Lung (tissue), 12 donors: ENCODE data around the gene KLRD1. TPM values are rescaled to one million over a fixed set of nuclear protein-coding genes. Genes with fewer than 3 reads are reported as not detected.
"Not testable (repeated sequence)": the region's sequence is repeated elsewhere in the genome, so short reads cannot be mapped to it uniquely, and the experiment has no call there.

Source experiments
- ATAC-seq: fragments of 200-7000 bp; cut with Tn5 transposase; one replicate; pipeline ENCODE4 v1.9.1; 2020; ENCODE audit warnings: moderate number of reproducible peaks; ENCODE audit not compliant: insufficient read depth, low FRiP score
- DNase-seq, 3 donors: peaks; one replicate each; pipeline ENCODE4 v3.0.0-alpha.2; 2013 to 2017
- H3K27ac ChIP-seq, 2 donors: one replicate each; pipeline ENCODE4 v1.5.1; 2013; ENCODE audit warnings: mild to moderate bottlenecking in 2 of 2, moderate library complexity in 2 of 2, control low read depth in 1 of 2, inconsistent platforms in 1 of 2, low read depth in 1 of 2, low read length in 1 of 2
- H3K27me3 ChIP-seq, 3 donors: one replicate each; pipeline ENCODE4 v1.5.1; 2013; ENCODE audit warnings: low read length in 2 of 3; ENCODE audit not compliant: control insufficient read depth in 3 of 3, insufficient read depth in 3 of 3
- H3K36me3 ChIP-seq, 4 donors: one replicate each; pipeline ENCODE4 v1.5.1; 2013; ENCODE audit warnings: low read length in 4 of 4, mild to moderate bottlenecking in 1 of 4, moderate library complexity in 1 of 4; ENCODE audit not compliant: control insufficient read depth in 4 of 4, insufficient read depth in 4 of 4
- H3K4me1 ChIP-seq, 5 donors: one replicate each; pipeline ENCODE4 v1.5.1; 2013; ENCODE audit warnings: low read length in 5 of 5, mild to moderate bottlenecking in 2 of 5, moderate library complexity in 1 of 5; ENCODE audit not compliant: control insufficient read depth in 5 of 5, insufficient read depth in 5 of 5
- H3K4me3 ChIP-seq: one replicate; pipeline ENCODE4 v1.5.1; 2013; ENCODE audit warnings: mild to moderate bottlenecking, control low read depth, moderate library complexity
- H3K9ac ChIP-seq, 2 donors: one replicate each; pipeline ENCODE4 v1.5.1; 2013; ENCODE audit warnings: low read length in 2 of 2, control low read depth in 1 of 2; ENCODE audit not compliant: insufficient read depth in 1 of 2
- H3K9me3 ChIP-seq, 4 donors: one replicate each; pipeline ENCODE4 v1.5.1; 2013; ENCODE audit warnings: low read length in 3 of 4, mild to moderate bottlenecking in 1 of 4, moderate library complexity in 1 of 4; ENCODE audit not compliant: control insufficient read depth in 4 of 4, insufficient read depth in 3 of 4
- WGBS, 2 donors: extraction: QIAGEN DNeasy Blood & Tissue Kit; methylation state at CpG; one replicate each; pipeline ENCODE4 v1.1.7; 2013; 5-methylcytosine and 5-hydroxymethylcytosine counted together
- polyA plus RNA-seq, 2 donors: library from polyadenylated mRNA; stranded (reverse); fragments of 200-250 nt; gene quantifications; one replicate each; pipeline ENCODE4 v1.2.1, GENCODE V29; 2013
- total RNA-seq, 2 donors: library from RNA; depleted of rRNA in 1 of 2; stranded (reverse); fragments of >200 nt in 1 of 2; gene quantifications; one replicate each; pipeline ENCODE4 v1.2.1, GENCODE V29; 2014 to 2021
- TF ChIP-seq, protein P1 (sequence below): IDR thresholded peaks from 2 replicates; pipeline ENCODE4 v1.5.1; 2012; ENCODE audit warnings: mild to moderate bottlenecking; ENCODE audit errors: control extremely low read depth, extremely low read depth
- donor health status: control.
- donor health status: control.
- donor health status: Bipolar disorder and iron deficiency.
- donor health status: healthy.
- donor health status: DM: yes; HTN: yes; CAD: no.

KLRD1 gene
- total and polyA plus RNA-seq, 4 donors = 1.1 to 5.2 (median 3.7) TPM

DNA sequence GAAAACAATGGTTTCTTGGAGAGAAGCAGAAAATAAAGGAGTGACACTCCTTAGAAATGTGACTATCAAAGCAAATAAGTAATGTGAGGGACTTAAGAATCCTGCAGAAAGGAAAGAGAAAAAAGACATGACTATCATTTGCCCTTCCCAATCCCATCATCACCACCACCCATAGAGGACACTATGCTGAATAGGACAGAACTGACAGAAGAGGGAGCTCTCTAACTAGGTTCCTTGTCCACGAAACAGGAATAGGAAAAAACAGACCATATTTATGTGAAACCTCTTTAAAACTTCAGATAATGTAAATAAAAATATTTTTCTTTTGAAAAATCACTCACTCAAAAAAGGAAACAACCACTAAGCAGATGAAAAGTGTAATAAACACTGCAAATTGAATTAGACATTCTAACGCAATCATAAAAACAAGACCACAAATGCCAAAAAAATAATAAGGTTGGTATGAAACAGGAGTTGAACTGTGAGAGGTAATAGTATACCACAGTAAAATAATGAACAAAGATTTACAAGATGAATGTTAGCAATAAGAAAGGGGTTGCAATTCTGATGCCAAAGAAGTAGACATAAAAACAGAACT lies 24.1 kb downstream of the KLRD1 start:
- Histone ChIP-seq H3K9me3 (no peaks in the 10 kb centered on the region), H3K4me1 (no peaks in the 10 kb centered on the region), H3K4me3 (no peak overlapping the region), H3K9ac (no peak overlapping the region), H3K27ac (no peak overlapping the region), H3K36me3 (no peaks in the 10 kb centered on the region), H3K27me3 (no peaks in the 10 kb centered on the region)
- 37 to 43% methylated on average over 2 of the region's 2 CpGs for WGBS, 2 donors
- TF ChIP-seq, protein P1, sequence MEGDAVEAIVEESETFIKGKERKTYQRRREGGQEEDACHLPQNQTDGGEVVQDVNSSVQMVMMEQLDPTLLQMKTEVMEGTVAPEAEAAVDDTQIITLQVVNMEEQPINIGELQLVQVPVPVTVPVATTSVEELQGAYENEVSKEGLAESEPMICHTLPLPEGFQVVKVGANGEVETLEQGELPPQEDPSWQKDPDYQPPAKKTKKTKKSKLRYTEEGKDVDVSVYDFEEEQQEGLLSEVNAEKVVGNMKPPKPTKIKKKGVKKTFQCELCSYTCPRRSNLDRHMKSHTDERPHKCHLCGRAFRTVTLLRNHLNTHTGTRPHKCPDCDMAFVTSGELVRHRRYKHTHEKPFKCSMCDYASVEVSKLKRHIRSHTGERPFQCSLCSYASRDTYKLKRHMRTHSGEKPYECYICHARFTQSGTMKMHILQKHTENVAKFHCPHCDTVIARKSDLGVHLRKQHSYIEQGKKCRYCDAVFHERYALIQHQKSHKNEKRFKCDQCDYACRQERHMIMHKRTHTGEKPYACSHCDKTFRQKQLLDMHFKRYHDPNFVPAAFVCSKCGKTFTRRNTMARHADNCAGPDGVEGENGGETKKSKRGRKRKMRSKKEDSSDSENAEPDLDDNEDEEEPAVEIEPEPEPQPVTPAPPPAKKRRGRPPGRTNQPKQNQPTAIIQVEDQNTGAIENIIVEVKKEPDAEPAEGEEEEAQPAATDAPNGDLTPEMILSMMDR = peak; percentile 45
- DNase-seq (peak in 2 of 3 donors; percentile 71 to 78), ATAC-seq (no peak)

DNA sequence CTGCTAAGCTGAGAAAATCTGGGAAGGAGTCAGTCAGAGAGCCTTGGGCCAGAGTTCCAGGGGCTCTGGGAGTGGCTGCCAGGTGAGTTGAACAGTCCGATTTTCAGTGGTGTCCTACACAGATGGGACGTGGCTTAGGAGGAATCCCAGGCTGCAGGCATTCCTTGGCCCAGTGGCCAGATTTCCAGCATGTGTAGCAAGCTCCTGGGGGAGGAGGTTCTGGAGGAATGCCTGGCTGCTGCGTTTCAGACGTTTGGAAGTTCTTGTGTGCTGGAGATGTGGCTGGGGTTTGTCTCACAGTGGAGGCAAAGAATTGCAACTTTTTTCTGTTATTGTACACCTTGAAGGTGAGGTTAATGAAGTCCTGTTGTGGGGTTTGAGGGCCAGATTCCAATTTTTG lies 28.5 kb downstream of the KLRD1 start:
- H3K4me1 ChIP-seq, H3K36me3 ChIP-seq, H3K27me3 ChIP-seq, H3K9me3 ChIP-seq, H3K27ac ChIP-seq, ATAC-seq, H3K4me3 ChIP-seq, DNase-seq, H3K9ac ChIP-seq: not testable (repeated sequence)
- WGBS, 2 donors = 57 to 80% methylated on average over 4 of the region's 4 CpGs

DNA sequence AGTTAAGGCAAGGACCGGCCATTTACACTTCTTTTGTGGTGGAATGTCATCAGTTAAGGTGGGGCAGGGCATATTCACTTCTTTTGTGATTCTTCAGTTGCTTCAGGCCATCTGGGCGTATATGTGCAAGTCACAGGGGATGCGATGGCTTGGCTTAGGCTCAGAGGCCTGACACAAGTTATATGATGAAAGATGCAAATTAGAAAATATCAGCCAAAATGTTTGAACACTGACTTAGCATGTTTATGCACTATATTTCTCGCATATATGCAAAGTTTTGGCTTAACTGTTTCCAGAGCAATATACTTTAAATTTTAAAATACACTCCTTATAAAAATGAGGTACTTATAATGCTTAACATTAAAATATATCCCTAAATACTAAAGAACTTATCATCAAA lies 30.8 kb downstream of the KLRD1 start:
- not testable (repeated sequence) for H3K9me3 ChIP-seq, H3K27ac ChIP-seq, DNase-seq, H3K4me1 ChIP-seq, H3K36me3 ChIP-seq, H3K9ac ChIP-seq, ATAC-seq, H3K27me3 ChIP-seq, H3K4me3 ChIP-seq
- WGBS, 2 donors = 88 to 95% methylated on average over 3 to 4 of the region's 4 CpGs

DNA sequence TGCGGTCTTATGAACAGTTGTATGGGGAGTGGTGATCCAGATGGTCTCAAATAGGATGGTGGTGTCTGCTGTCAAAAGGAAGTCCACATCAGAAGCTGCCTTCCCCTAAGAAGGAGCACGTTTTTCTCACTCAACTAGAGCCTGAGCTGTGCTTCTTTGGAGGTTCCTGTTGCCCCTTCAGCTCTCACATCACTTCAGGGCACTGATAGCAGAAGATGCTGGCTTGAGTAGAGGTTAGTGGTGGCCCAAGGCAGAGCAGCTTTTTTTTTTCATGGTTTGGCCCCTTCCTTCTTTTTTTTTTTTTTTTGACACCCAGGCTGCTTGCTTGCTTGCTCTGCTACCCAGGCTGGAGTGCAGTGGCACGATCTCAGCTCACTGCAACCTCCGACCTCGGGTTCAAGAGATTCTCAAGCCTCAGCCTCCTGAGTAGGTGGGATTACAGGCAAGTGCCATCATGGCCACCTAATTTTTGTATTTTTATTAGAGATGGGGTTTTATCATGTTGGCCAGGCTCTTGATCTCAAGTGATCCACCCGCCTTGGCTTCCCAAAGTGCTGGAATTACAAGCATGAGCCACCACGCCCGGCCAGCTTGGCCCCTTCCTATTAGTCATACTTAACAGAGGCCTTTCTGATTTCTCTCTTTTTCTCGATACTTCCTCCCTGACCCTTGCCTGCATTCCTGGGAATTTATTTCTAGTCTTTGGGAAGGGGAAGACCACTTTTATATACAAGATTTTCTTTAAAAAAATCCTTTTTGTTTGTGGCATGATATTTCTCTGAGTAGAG lies 31.6 kb downstream of the KLRD1 start:
- ATAC-seq (no peak), DNase-seq (no peak)
- Histone ChIP-seq H3K4me1 (no peaks in the 10 kb centered on the region), H3K27me3 (no peaks in the 10 kb centered on the region), H3K4me3 (no peak overlapping the region), H3K9ac (no peak overlapping the region), H3K9me3 (no peaks in the 10 kb centered on the region), H3K36me3 (no peaks in the 10 kb centered on the region), H3K27ac (no peak overlapping the region)
- TF ChIP-seq, protein P1 = no peak
- WGBS, 2 donors = 66 to 85% methylated on average over 9 of the region's 9 CpGs

DNA sequence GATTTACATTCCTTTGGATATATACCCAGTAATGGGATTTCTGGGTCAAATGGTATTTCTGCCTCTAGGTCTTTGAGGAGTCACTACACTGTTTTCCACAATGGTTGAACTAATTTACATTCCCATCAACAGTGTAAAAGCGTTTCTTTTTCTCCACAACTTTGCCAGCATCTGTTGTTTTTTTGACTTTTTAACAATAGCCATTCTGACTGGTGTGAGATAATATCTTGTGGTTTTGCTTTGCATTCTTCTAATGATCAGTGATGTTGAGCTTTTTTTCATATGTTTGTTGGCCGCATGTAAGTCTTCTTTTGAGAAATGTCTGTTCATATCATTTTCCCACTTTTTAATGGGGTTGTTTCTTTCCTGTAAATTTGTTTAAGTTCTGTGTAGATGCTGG lies 33.3 kb downstream of the KLRD1 start:
- H3K4me1 ChIP-seq, H3K27me3 ChIP-seq, H3K27ac ChIP-seq, H3K4me3 ChIP-seq, H3K9me3 ChIP-seq, ATAC-seq, H3K36me3 ChIP-seq, DNase-seq, H3K9ac ChIP-seq: not testable (repeated sequence)
- WGBS, 2 donors = 88 to 98% methylated on average over 2 of the region's 2 CpGs
